Measurements from ENCODE around the gene CEP63.

The CEP63 gene

GRCh38 chr3:134485718-134486576, at the start of gene CEP63, which contains the start of gene ANAPC13:
TSS of gene CEP63 (plus strand) at chr3:134486057. CDS start at chr3:134495321, 9,264 bp downstream.
TSS of gene ANAPC13 (minus strand) at chr3:134485985. CDS start at chr3:134482904, 3,081 bp downstream.
- peak; percentile 99 for DNase-seq (ENCODE audit: low spot score)

GRCh38 chr3:134437211-134437752, 48.6 kb upstream of the CEP63 start:
- no peak for DNase-seq (ENCODE audit: low spot score)

GRCh38 chr3:134441321-134441720, 44.5 kb upstream of the CEP63 start:
- no peak for DNase-seq (ENCODE audit: low spot score)

- DNase-seq (ENCODE audit: low spot score) = no peak
Observed at GRCh38 chr3:134441821-134442220, 44.0 kb upstream of the CEP63 start.

- no peak for DNase-seq (ENCODE audit: low spot score)
Observed at GRCh38 chr3:134445095-134445494, 40.8 kb upstream of the CEP63 start.

GRCh38 chr3:134445636-134446035, 40.2 kb upstream of the CEP63 start:
- no peak for DNase-seq (ENCODE audit: low spot score)

- no peak for DNase-seq (ENCODE audit: low spot score)
Observed at GRCh38 chr3:134446800-134447199, 39.1 kb upstream of the CEP63 start.

GRCh38 chr3:134447351-134447750, 38.5 kb upstream of the CEP63 start:
- DNase-seq (ENCODE audit: low spot score) = no peak

GRCh38 chr3:134448664-134449063, 37.2 kb upstream of the CEP63 start:
- no peak for DNase-seq (ENCODE audit: low spot score)

GRCh38 chr3:134449277-134449676, 36.6 kb upstream of the CEP63 start:
- DNase-seq (ENCODE audit: low spot score) = peak; percentile 17

GRCh38 chr3:134449951-134450350, 35.9 kb upstream of the CEP63 start:
- DNase-seq (ENCODE audit: low spot score) = no peak

- no peak for DNase-seq (ENCODE audit: low spot score)
Observed at GRCh38 chr3:134453631-134454030, 32.2 kb upstream of the CEP63 start.

- DNase-seq (ENCODE audit: low spot score) = no peak
Observed at GRCh38 chr3:134457376-134458074, 28.3 kb upstream of the CEP63 start.

GRCh38 chr3:134458406-134458945, 27.4 kb upstream of the CEP63 start:
- no peak for DNase-seq (ENCODE audit: low spot score)

- no peak for DNase-seq (ENCODE audit: low spot score)
Observed at GRCh38 chr3:134459562-134459961, 26.3 kb upstream of the CEP63 start.

GRCh38 chr3:134460965-134461364, 24.9 kb upstream of the CEP63 start:
- DNase-seq (ENCODE audit: low spot score) = peak; percentile 14

- DNase-seq (ENCODE audit: low spot score) = no peak
Observed at GRCh38 chr3:134462331-134462941, 23.4 kb upstream of the CEP63 start.

- no peak for DNase-seq (ENCODE audit: low spot score)
Observed at GRCh38 chr3:134463676-134464063, 22.2 kb upstream of the CEP63 start.

- no peak for DNase-seq (ENCODE audit: low spot score)
Observed at GRCh38 chr3:134464064-134464688, 21.7 kb upstream of the CEP63 start.

- no peak for DNase-seq (ENCODE audit: low spot score)
Observed at GRCh38 chr3:134464689-134465365, 21.0 kb upstream of the CEP63 start.

GRCh38 chr3:134466331-134466730, 19.5 kb upstream of the CEP63 start:
- DNase-seq (ENCODE audit: low spot score) = no peak
